Hematopoietic multipotent progenitor cell (in vitro differentiated cells): Measurements from ENCODE around the gene CEP350. TPM values are rescaled to one million over a fixed set of nuclear protein-coding genes. Genes with fewer than 3 reads are reported as not detected.
A peak's percentile ranks its signal among the peaks of the same experiment; 100 is the strongest.

Experiments
- DNase-seq, 3 donors: peaks; one replicate each; pipeline ENCODE4 v3.0.0-alpha.2; 2011 to 2015; ENCODE audit warnings: low read depth in 2 of 3, low spot score in 2 of 3
- total RNA-seq: library from RNA; depleted of rRNA; stranded (reverse); fragments of >200 nt; gene quantifications from one replicate; pipeline ENCODE4 v1.2.3, GENCODE V29; 2012

The CEP350 gene, protein sequence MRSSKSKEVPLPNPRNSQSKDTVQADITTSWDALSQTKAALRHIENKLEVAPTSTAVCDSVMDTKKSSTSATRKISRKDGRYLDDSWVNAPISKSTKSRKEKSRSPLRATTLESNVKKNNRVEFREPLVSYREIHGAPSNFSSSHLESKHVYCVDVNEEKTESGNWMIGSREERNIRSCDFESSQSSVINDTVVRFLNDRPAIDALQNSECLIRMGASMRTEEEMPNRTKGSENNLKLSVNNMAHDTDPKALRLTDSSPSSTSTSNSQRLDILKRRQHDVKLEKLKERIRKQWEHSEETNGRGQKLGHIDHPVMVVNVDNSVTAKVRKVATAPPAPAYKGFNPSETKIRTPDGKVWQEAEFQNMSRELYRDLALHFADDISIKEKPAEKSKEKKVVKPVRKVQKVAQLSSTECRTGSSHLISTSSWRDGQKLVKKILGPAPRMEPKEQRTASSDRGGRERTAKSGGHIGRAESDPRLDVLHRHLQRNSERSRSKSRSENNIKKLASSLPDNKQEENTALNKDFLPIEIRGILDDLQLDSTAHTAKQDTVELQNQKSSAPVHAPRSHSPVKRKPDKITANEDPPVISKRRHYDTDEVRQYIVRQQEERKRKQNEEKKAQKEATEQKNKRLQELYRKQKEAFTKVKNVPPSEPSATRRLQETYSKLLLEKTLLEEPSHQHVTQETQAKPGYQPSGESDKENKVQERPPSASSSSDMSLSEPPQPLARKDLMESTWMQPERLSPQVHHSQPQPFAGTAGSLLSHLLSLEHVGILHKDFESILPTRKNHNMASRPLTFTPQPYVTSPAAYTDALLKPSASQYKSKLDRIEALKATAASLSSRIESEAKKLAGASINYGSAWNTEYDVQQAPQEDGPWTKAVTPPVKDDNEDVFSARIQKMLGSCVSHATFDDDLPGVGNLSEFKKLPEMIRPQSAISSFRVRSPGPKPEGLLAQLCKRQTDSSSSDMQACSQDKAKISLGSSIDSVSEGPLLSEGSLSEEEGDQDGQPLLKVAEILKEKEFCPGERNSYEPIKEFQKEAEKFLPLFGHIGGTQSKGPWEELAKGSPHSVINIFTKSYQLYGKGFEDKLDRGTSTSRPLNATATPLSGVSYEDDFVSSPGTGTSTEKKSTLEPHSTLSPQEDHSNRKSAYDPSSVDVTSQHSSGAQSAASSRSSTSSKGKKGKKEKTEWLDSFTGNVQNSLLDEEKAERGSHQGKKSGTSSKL (N-terminal part only)
- total RNA-seq: 28.3 TPM

DNA sequence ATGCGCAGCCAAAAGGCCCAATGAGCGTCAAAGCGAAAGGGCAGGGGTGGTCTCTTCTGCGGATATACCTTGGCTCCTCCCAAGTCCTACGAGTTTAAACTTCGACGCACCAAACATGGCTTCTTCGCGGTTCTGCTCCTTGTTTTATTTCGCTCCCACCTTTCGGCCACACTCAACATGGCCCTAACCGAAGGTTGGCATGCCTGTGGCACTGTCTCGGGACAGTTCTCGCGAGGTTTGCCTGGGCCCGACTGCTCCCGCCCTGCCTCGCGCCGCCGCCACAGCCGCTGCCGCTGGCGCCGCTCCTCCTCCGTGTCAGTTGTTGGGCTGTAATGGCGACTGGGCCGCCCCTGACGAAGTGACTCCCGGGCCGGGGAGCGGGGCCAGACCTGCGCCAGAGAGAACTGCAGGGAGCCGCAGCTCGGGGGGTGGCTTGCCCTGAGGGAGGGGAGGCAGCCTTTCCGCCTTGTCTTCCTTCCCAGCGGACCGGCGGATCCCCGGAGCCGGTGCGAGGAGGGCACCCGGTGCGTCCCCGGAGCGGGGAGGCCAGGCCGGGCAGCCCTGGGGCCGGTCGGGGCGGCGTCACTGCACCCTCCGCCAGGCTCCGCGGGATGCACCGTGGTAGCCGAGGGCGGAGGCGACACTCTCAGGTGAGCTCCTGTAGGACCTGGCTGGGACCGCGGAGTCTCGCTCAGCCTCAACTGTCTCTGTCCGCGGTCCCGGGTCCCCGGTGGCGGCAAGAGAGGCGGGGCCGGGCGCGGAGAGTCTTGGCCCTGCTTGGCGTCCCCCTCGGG lies at the start of gene CEP350:
Gene CEP350, plus strand, starts transcription at position 318 of the 794 bp plus-strand sequence. CDS start 31,372 bp downstream, outside the sequence.
- DNase-seq: peak; percentile 97 to 100 (median 99)

- DNase-seq: no peak
Measured at GRCh38 chr1:179910934-179911333, 43.7 kb upstream of the CEP350 start.

DNA sequence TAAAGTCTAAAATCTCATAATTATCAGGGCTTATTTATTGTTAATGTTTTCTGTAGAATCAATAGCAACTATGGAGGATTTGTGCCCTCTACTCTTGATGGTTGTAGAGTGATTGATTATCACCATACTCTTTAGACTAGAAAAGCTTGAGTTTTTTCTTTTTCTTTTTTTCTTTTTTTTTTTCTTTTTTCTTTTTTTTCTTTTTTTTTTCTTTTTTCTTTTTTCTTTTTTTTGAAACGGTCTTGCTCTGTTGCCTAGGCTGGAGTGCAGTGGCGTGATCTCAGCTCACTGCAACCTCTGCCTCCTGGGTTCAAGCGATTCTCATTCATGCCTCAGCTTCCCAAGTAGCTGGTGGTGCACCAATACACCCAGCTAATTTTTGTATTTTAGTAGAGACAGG lies 42.8 kb upstream of the CEP350 start:
- no peak for DNase-seq

GRCh38 chr1:179917601-179918429 lies 36.8 kb upstream of the CEP350 start:
- no peak for DNase-seq

GRCh38 chr1:179921472-179921871 lies 33.1 kb upstream of the CEP350 start:
- no peak for DNase-seq

DNA sequence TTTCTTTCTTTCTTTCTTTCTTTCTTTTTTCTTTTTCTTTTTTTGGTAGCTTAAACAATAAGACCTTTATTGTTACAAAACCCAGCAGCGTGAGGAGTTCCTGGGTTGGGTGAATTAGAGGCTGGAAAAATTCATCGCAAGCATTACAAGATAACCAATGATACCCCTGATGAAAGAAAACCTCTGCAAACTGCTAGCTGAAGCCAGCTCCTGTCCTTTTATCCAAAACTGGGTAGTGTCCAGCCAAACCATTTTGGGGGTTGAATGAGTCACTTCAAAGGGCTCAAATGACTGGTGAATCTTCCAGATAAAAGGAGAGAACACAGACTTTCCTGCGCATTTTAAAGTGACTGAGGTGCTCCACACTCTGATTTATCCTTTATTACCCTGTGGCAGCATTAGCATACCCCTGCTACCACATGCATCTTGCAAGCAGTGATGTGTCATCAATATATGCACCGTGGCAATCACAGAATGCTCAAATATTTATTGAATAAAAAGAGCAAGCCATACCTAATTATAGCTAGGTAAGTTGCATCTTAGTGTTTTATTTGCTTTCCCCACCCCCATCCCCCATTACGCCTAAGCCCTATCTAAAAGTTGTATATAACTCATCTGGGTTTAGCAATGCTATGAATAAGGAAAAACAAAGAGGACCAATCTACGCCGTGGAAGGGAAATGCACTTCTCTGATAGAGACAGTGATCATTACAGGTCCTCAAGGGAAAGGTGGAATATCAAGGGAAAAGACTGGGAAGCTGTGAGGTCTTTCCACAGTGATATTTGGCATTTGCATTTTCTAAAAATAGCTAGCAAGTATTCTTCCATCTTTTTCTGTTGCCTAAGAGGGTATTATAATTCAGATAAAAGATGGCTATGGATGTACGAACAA lies 32.4 kb upstream of the CEP350 start:
- DNase-seq: no peak

DNA sequence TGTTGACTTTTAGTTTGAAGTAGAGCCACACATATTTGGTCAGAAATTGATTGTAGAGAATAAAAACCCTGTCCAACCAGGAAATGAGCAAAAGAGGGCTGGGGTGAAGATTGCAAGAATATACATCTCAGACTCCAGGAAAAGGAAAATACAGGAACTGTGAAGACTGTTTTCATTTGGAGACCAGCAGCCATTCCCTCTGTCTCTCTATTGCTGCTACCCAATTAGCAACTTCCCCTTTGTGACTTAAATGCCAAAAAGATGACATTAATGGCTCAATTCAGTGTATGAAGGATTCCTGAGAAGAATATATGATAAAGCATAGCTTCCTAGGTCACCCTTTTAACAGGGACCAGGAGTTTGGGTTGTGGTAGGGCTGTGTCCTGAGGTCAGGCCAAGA lies 31.6 kb upstream of the CEP350 start:
- no peak for DNase-seq

GRCh38 chr1:179924268-179924667 lies 30.3 kb upstream of the CEP350 start:
- DNase-seq: no peak

DNA sequence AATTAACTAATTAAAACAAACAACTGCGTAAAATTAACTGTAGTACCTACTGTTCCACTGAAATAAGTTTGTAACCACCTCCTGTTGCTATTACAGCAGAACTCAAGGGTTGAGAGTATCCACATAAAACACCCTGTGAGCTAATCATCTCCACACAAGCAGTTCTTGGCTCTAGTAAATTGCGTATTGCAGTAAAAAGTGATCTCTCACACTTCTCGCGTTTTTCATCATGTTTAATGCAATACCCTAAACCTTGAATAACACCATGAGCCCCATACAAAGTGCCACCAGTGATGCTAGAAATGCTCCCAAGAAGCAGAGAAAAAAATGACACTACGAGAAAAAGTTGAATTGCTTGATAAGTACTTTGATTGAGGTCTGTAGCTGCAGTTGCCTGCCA lies 29.3 kb upstream of the CEP350 start:
- no peak for DNase-seq

GRCh38 chr1:179925922-179926849 lies 28.4 kb upstream of the CEP350 start:
- no peak for DNase-seq

GRCh38 chr1:179926850-179927205 lies 27.8 kb upstream of the CEP350 start:
- DNase-seq: no peak

DNA sequence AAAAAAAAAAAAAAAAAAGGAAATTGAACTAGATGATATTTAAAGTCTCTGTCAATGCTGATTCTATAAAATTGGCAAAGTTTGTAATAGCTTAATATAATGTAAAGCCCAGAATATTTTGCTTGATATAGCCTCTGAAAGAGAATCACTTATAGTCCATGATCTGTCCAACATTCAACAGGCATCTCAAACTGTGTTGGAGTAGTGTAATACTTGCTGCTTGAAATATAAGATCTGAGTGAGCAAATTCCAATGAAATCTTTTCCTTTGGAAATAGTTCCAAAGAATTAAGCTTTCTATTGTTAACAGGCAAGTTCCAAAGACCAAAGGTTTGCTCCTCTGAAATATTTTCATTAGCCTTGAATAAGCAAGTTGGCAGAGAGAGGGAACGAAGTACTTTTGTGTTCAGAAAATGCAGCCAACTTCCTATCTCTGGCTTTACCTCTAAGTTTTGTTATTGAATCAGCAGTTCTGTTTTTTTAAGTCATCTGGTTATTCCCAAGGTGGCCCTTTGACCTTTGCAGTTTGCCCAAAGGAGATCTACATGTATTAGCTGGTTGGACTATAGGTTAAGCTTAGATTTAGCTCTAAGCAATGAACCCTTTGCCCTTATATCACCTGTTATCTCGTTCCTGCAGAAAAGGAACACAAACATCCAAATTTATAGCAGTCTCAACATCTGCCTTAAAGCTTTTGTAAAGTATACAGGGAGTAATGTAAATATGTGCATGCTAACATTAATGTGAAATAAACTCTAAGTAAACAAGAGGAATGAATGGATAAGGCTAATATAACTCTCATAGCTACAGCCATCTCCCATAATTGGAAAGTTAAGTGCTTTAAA lies 24.4 kb upstream of the CEP350 start:
- no peak for DNase-seq

- no peak for DNase-seq
Measured at GRCh38 chr1:179930867-179931266, 23.7 kb upstream of the CEP350 start.

- no peak for DNase-seq
Measured at GRCh38 chr1:179933219-179933618, 21.4 kb upstream of the CEP350 start.

GRCh38 chr1:179935909-179936496 lies 18.6 kb upstream of the CEP350 start:
- no peak for DNase-seq

GRCh38 chr1:179937668-179938254 lies 16.8 kb upstream of the CEP350 start:
- DNase-seq: no peak
